GM12878 (cell line): ENCODE data around the gene SUPT4H1. TPM values are rescaled to one million over a fixed set of nuclear protein-coding genes. Genes with fewer than 3 reads are reported as not detected.

Experiments
- CEBPZ ChIP-seq: fragments of 150-350 bp; IDR thresholded peaks from 2 replicates; pipeline ENCODE4 v1.6.1; 2016; ENCODE audit warnings: low read depth, low read length
- FOXK2 ChIP-seq: fragments of 450-650 bp; IDR thresholded peaks from 2 replicates; pipeline ENCODE4 v1.6.1; 2017; ENCODE audit warnings: mild to moderate bottlenecking, moderate library complexity
- PAX8 ChIP-seq: fragments of 450-650 bp; IDR thresholded peaks from 2 replicates; pipeline ENCODE4 v1.6.1; 2017; ENCODE audit warnings: mild to moderate bottlenecking, moderate library complexity
- SMARCA5 ChIP-seq: fragments of 450-650 bp; IDR thresholded peaks from 2 replicates; pipeline ENCODE4 v1.6.1; 2017; ENCODE audit warnings: mild to moderate bottlenecking
- TCF7 ChIP-seq: IDR thresholded peaks from 2 replicates; pipeline ENCODE4 v1.6.1; 2014; ENCODE audit warnings: antibody characterized with exemption, borderline replicate concordance
- ZBTB11 ChIP-seq: fragments of 450-650 bp; formaldehyde crosslinking; IDR thresholded peaks from 2 replicates; pipeline ENCODE4 v1.5.0; 2022; ENCODE audit warnings: mild to moderate bottlenecking, missing genetic modification characterization
- ZNF24 ChIP-seq: fragments of 450-650 bp; IDR thresholded peaks from 2 replicates; pipeline ENCODE4 v1.6.1; 2017; ENCODE audit warnings: antibody characterized with exemption, mild to moderate bottlenecking
- polyA plus RNA-seq, 11 experiments: library from polyadenylated mRNA; depleted of rRNA in 4 of 11; unstranded in 6 of 11; stranded (reverse) in 5 of 11; fragments of >200 nt; fragmentation: Nextera tagmentation in 4 of 11; fragmentation: Illumina TruSeq in 1 of 11; extraction: Ambion mirVana in 4 of 11; extraction: Trizol in 1 of 11; gene quantifications; 1 replicate in 1 of 11; 2 replicates in 10 of 11; pipeline versions ENCODE4 v1.2.1 to v1.2.3, GENCODE V29; 2011 to 2016; ENCODE audit warnings: inconsistent platforms in 2 of 11, missing spikeins in 2 of 11, low read depth in 1 of 11
- total RNA-seq, 4 experiments: library from RNA; depleted of rRNA in 3 of 4; stranded (reverse); fragments of >200 nt in 3 of 4; fragmentation: Illumina TruSeq in 1 of 4; extraction: Trizol in 1 of 4; gene quantifications; 2 replicates each; pipeline versions ENCODE4 v1.2.1 to v1.2.3, GENCODE V29; 2013 to 2021
- TF ChIP-seq, protein P1 (sequence below): IDR thresholded peaks from 2 replicates; pipeline ENCODE4 v1.6.1; 2012; ENCODE audit warnings: improper control_type of control experiment, low read depth, low read length; ENCODE audit not compliant: insufficient replicate concordance
- TF ChIP-seq, protein P2 (sequence below): fragments of 450-650 bp; IDR thresholded peaks from 2 replicates; pipeline ENCODE4 v1.6.1; 2018; ENCODE audit warnings: borderline replicate concordance, mild to moderate bottlenecking; ENCODE audit not compliant: partially characterized antibody
- TF ChIP-seq, protein P3 (sequence below): fragments of 450-650 bp; IDR thresholded peaks from 2 replicates; pipeline ENCODE4 v1.6.1; 2017; ENCODE audit warnings: borderline replicate concordance

The SUPT4H1 gene
- total and polyA plus RNA-seq, 10 of the 15 experiments (the other 5 are each of a cell fraction or from before 2014, with no cell fraction given): 83.8 to 293 (median 128) TPM

- TF ChIP-seq TCF7 (no peak), CEBPZ (no peak; the same call in 1 of the 2 replicates), ZBTB11 (CRISPR knock-in tag) (no peak), SMARCA5 (no peak), FOXK2 (no peak), ZNF24 (no peak), PAX8 (no peak)
- TF ChIP-seq, protein P1, sequence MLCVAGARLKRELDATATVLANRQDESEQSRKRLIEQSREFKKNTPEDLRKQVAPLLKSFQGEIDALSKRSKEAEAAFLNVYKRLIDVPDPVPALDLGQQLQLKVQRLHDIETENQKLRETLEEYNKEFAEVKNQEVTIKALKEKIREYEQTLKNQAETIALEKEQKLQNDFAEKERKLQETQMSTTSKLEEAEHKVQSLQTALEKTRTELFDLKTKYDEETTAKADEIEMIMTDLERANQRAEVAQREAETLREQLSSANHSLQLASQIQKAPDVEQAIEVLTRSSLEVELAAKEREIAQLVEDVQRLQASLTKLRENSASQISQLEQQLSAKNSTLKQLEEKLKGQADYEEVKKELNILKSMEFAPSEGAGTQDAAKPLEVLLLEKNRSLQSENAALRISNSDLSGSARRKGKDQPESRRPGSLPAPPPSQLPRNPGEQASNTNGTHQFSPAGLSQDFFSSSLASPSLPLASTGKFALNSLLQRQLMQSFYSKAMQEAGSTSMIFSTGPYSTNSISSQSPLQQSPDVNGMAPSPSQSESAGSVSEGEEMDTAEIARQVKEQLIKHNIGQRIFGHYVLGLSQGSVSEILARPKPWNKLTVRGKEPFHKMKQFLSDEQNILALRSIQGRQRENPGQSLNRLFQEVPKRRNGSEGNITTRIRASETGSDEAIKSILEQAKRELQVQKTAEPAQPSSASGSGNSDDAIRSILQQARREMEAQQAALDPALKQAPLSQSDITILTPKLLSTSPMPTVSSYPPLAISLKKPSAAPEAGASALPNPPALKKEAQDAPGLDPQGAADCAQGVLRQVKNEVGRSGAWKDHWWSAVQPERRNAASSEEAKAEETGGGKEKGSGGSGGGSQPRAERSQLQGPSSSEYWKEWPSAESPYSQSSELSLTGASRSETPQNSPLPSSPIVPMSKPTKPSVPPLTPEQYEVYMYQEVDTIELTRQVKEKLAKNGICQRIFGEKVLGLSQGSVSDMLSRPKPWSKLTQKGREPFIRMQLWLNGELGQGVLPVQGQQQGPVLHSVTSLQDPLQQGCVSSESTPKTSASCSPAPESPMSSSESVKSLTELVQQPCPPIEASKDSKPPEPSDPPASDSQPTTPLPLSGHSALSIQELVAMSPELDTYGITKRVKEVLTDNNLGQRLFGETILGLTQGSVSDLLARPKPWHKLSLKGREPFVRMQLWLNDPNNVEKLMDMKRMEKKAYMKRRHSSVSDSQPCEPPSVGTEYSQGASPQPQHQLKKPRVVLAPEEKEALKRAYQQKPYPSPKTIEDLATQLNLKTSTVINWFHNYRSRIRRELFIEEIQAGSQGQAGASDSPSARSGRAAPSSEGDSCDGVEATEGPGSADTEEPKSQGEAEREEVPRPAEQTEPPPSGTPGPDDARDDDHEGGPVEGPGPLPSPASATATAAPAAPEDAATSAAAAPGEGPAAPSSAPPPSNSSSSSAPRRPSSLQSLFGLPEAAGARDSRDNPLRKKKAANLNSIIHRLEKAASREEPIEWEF: peak; percentile 16
- TF ChIP-seq, protein P2, sequence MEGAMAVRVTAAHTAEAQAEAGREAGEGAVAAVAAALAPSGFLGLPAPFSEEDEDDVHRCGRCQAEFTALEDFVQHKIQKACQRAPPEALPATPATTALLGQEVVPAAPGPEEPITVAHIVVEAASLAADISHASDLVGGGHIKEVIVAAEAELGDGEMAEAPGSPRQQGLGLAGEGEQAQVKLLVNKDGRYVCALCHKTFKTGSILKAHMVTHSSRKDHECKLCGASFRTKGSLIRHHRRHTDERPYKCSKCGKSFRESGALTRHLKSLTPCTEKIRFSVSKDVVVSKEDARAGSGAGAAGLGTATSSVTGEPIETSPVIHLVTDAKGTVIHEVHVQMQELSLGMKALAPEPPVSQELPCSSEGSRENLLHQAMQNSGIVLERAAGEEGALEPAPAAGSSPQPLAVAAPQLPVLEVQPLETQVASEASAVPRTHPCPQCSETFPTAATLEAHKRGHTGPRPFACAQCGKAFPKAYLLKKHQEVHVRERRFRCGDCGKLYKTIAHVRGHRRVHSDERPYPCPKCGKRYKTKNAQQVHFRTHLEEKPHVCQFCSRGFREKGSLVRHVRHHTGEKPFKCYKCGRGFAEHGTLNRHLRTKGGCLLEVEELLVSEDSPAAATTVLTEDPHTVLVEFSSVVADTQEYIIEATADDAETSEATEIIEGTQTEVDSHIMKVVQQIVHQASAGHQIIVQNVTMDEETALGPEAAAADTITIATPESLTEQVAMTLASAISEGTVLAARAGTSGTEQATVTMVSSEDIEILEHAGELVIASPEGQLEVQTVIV: peak; percentile 39
- TF ChIP-seq, protein P3, sequence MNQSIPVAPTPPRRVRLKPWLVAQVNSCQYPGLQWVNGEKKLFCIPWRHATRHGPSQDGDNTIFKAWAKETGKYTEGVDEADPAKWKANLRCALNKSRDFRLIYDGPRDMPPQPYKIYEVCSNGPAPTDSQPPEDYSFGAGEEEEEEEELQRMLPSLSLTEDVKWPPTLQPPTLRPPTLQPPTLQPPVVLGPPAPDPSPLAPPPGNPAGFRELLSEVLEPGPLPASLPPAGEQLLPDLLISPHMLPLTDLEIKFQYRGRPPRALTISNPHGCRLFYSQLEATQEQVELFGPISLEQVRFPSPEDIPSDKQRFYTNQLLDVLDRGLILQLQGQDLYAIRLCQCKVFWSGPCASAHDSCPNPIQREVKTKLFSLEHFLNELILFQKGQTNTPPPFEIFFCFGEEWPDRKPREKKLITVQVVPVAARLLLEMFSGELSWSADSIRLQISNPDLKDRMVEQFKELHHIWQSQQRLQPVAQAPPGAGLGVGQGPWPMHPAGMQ: no peak
Observed at GRCh38 chr17:58338841-58339754, 12.9 kb downstream of the SUPT4H1 start (continued).
